Measurements from ENCODE around the gene TWF2.
A peak's percentile ranks its signal among the peaks of the same experiment; 100 is the strongest.

Gene TWF2

DNA sequence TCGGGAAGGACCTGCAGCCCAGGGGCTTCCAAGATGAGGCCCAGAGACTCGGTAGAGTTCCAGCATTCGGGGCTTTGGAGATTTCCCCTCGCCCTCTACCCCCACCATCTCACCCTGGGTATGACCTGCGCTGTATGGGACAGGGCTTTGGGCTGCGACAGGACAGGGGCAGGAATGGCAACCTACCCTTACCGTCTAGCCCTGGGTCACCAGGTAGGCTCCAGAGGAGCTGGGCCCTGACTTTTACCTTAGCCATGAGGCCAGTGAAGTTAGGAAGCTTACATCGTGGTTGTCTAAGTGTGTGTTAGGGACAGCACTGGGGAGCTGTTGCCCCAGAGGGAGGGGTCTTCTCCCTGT, 7.3 kb upstream of the TWF2 start:
- Histone ChIP-seq H3K9ac (ENCODE audit: low read length) (peak overlapping the region; percentile 45; the same call in 1 of the 2 replicates), H3K27me3 (ENCODE audit: insufficient read depth, low read length) (no peaks in the 10 kb centered on the region), H3K27ac (ENCODE audit: low read depth, low read length, poor library complexity, severe bottlenecking) (peak overlapping the region; percentile 3), H3K4me2 (ENCODE audit: low read length) (peak overlapping the region; percentile 97), H3K36me3 (ENCODE audit: insufficient read depth, low read length) (peaks cover 22% of the 10 kb centered on the region; the same call in 1 of the 2 replicates), H4K20me1 (ENCODE audit: insufficient read depth, low read length) (no peaks in the 10 kb centered on the region), H3K9me3 (ENCODE audit: low read length) (no peaks in the 10 kb centered on the region), H3K79me2 (ENCODE audit: insufficient read depth, low read length) (no peaks in the 10 kb centered on the region), H3F3A (ENCODE audit: insufficient read depth, low read length) (no peaks in the 10 kb centered on the region), H2AFZ (ENCODE audit: low read length) (no peak overlapping the region), H3K4me3 (ENCODE audit: low read depth, low read length, poor library complexity, severe bottlenecking) (peak overlapping the region; percentile 66), H3K4me1 (ENCODE audit: insufficient read depth, low read length, severe bottlenecking) (peaks cover 27% of the 10 kb centered on the region), H3K9me2 (ENCODE audit: low read depth, low read length) (no peaks in the 10 kb centered on the region)
- TF ChIP-seq, protein P1, sequence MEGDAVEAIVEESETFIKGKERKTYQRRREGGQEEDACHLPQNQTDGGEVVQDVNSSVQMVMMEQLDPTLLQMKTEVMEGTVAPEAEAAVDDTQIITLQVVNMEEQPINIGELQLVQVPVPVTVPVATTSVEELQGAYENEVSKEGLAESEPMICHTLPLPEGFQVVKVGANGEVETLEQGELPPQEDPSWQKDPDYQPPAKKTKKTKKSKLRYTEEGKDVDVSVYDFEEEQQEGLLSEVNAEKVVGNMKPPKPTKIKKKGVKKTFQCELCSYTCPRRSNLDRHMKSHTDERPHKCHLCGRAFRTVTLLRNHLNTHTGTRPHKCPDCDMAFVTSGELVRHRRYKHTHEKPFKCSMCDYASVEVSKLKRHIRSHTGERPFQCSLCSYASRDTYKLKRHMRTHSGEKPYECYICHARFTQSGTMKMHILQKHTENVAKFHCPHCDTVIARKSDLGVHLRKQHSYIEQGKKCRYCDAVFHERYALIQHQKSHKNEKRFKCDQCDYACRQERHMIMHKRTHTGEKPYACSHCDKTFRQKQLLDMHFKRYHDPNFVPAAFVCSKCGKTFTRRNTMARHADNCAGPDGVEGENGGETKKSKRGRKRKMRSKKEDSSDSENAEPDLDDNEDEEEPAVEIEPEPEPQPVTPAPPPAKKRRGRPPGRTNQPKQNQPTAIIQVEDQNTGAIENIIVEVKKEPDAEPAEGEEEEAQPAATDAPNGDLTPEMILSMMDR (IDR thresholded peaks at IDR 0.05; ENCODE audit: low read length) = no peak
- TF ChIP-seq EZH2 (IDR thresholded peaks at IDR 0.05; ENCODE audit: borderline replicate concordance, low read length) = no peak

DNA sequence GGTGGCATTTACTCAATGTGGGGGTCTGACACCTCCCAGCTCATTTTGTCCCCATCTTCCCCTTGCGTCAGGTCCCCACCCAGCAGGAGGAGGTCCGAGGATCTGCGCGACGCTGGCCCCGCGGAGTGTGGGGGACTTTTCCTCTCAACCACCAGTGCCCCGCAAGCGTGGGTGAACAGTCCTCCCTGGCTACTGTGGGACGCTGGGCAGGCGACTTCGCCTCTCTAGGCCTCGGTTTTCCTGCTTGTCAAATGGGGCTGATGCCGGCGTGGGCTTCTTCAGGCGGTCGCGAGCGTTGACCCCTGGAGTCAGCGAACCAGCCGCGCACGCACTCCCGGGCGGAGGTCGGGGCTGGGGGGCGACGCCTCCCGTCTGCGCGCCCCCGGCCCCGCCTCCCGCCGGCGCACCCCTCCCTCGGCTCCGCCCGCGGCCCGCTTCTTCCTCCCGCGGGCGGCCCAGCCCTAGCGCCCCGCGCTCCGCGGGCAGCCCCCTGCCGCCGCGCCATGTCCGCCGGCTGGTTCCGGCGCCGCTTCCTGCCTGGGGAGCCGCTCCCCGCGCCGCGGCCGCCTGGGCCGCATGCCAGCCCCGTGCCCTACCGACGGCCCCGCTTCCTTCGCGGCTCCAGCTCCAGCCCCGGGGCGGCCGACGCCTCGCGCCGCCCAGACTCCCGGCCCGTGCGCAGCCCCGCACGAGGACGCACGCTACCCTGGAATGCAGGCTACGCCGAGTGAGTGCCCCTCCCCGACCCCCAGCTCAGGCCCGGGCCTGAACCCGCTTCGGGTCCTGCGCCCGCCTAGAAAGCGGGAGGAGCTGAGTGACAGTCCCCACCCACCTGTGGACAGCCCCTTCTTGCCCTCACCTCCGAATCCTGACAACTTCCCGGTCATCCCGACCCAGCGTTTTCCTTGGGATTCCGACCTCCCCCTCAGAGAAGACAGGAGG, 6.6 kb upstream of the TWF2 start, which contains the start of gene PPM1M:
TSS of gene PPM1M (plus strand) at position 438 of the 942 bp plus-strand sequence. CDS start at position 504, 66 bp downstream.
- peak within 1 kb of the TSS; percentile 97 for H3K4me2 ChIP-seq (ENCODE audit: low read length)
- no peaks in the 10 kb centered on the region for H3K9me3 ChIP-seq (ENCODE audit: low read length)
- no peaks in the 10 kb centered on the region for H3K27me3 ChIP-seq (ENCODE audit: insufficient read depth, low read length)
- H2AFZ ChIP-seq (ENCODE audit: low read length) = no peak within 1 kb of the TSS
- peak within 1 kb of the TSS; percentile 66 for H3K4me3 ChIP-seq (ENCODE audit: low read depth, low read length, poor library complexity, severe bottlenecking)
- H3K9ac ChIP-seq (ENCODE audit: low read length) = peak within 1 kb of the TSS; percentile 71
- no peaks in the 10 kb centered on the region for H4K20me1 ChIP-seq (ENCODE audit: insufficient read depth, low read length)
- TF ChIP-seq, protein P1 (IDR thresholded peaks at IDR 0.05; ENCODE audit: low read length) = no peak
- TF ChIP-seq EZH2 (IDR thresholded peaks at IDR 0.05; ENCODE audit: borderline replicate concordance, low read length) = no peak
- H3K36me3 ChIP-seq (ENCODE audit: insufficient read depth, low read length) = peaks cover 22% of the 10 kb centered on the region; the same call in 1 of the 2 replicates
- no peaks in the 10 kb centered on the region for H3K79me2 ChIP-seq (ENCODE audit: insufficient read depth, low read length)
- H3F3A ChIP-seq (ENCODE audit: insufficient read depth, low read length) = no peaks in the 10 kb centered on the region
- no peaks in the 10 kb centered on the region for H3K9me2 ChIP-seq (ENCODE audit: low read depth, low read length)
- peaks cover 32% of the 10 kb centered on the region for H3K4me1 ChIP-seq (ENCODE audit: insufficient read depth, low read length, severe bottlenecking)
- peak within 1 kb of the TSS; percentile 3 for H3K27ac ChIP-seq (ENCODE audit: low read depth, low read length, poor library complexity, severe bottlenecking)

DNA sequence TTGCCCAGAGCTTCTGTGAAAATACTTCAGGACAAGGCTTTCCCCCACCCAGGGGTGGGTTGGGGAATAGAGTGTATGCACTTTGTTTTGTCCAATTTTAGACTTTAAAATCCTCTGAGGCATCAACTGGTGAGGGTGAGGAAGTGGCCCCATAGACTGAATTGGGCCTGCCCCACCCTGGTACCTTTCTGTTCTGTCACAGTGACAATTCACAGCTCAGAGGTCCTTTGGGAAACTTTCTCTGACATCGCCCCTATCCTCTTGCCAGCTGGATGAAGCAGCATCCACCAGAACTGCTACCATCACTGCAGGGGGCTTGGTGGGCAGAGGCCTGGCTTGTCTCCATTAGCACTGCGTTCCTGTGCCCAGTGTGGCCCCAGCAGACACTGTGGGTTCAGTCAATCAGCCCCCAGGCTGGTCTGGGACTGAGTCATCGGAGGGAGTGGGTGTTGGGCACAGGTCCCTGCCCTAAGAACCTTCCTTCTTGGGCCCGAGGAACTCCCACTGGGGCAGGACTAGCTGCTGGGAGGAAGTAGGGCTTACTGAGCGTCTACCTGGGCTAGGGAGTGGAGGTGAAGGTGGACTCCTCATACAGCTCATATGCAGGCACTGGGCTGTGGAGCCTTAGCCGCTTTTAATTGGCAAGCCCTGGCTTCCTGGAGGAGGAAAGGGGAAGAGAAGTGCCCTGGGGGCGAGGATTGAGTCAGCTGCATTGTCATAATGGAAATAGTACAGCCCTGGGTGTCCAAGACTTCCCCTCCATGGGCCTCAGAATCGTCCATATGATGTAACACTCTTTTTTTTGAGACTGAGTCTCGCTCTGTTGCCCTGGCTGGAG, 5.1 kb upstream of the TWF2 start:
- H3K79me2 ChIP-seq (ENCODE audit: insufficient read depth, low read length) = no peaks in the 10 kb centered on the region
- no peaks in the 10 kb centered on the region for H3K9me2 ChIP-seq (ENCODE audit: low read depth, low read length)
- H3K27ac ChIP-seq (ENCODE audit: low read depth, low read length, poor library complexity, severe bottlenecking) = no peak overlapping the region
- no peak overlapping the region for H2AFZ ChIP-seq (ENCODE audit: low read length)
- no peaks in the 10 kb centered on the region for H4K20me1 ChIP-seq (ENCODE audit: insufficient read depth, low read length)
- peaks cover 8% of the 10 kb centered on the region; the same call in 1 of the 2 replicates for H3K36me3 ChIP-seq (ENCODE audit: insufficient read depth, low read length)
- H3K27me3 ChIP-seq (ENCODE audit: insufficient read depth, low read length) = no peaks in the 10 kb centered on the region
- H3K9ac ChIP-seq (ENCODE audit: low read length) = no peak overlapping the region
- no peaks in the 10 kb centered on the region for H3K9me3 ChIP-seq (ENCODE audit: low read length)
- H3K4me3 ChIP-seq (ENCODE audit: low read depth, low read length, poor library complexity, severe bottlenecking) = no peak overlapping the region
- H3K4me1 ChIP-seq (ENCODE audit: insufficient read depth, low read length, severe bottlenecking) = peaks cover 41% of the 10 kb centered on the region
- no peak for TF ChIP-seq EZH2 (IDR thresholded peaks at IDR 0.05; ENCODE audit: borderline replicate concordance, low read length)
- TF ChIP-seq, protein P1 (IDR thresholded peaks at IDR 0.05; ENCODE audit: low read length) = no peak
- H3K4me2 ChIP-seq (ENCODE audit: low read length) = no peak overlapping the region; the same call in 1 of the 2 replicates
- no peaks in the 10 kb centered on the region for H3F3A ChIP-seq (ENCODE audit: insufficient read depth, low read length)

Data from OCI-LY1 (cell line).